Measurements from ENCODE around the gene GZMM. TPM values are rescaled to one million over a fixed set of nuclear protein-coding genes. Genes with fewer than 3 reads are reported as not detected.

Gene GZMM
- total RNA-seq, 1 experiment from 2014 or later, result 0.66 TPM

DNA sequence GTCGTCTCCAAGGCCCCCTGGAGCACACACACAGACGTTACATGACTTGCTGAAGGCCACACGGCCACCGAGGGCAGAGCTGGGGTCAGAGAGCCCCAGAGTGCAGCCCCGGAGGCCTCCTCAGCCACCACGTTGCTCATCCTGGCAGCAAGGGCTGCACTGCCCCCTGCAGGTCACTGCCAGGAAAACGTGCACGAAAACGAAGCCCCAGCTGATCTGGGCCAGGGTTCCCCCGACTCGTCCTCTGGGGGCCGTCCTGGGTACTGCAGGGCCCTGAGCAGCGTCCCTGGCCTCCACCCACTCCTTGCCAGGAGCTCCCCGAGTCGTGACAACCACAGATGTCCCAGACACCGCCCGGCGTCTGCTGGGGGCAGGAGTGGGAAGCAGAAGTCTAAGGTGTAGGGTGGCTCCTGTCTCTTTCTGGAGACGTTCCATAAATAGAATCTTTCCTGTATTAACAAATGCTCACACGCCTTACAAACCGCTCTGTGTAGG is 33.2 kb upstream of the GZMM start:
- Histone ChIP-seq H3T11ph (ENCODE audit: low read length) (no peak overlapping the region), H4K5ac (ENCODE audit: insufficient read length, low read depth, low read length) (no peak overlapping the region), H3K79me2 (ENCODE audit: insufficient read depth, low read length) (no peaks in the 10 kb centered on the region), H2AK5ac (ENCODE audit: insufficient read length, low read length) (no peak overlapping the region), H3K23me2 (ENCODE audit: insufficient read length, low read depth, low read length, poor library complexity, severe bottlenecking) (peaks cover 8% of the 10 kb centered on the region), H3K9ac (ENCODE audit: extremely low read depth, insufficient read length, low read length) (no peak overlapping the region), H4K20me1 (ENCODE audit: control insufficient read depth, insufficient read depth, insufficient read length) (peaks cover 5% of the 10 kb centered on the region), H3K27me3 (ENCODE audit: insufficient read depth, low read length) (no peaks in the 10 kb centered on the region), H2AFZ (ENCODE audit: low read length) (no peak overlapping the region), H4K8ac (replicated peaks; ENCODE audit: insufficient read length, low read depth, low read length) (no peak overlapping the region), H3K9me3 (ENCODE audit: control insufficient read depth, low read depth, low read length) (no peaks in the 10 kb centered on the region), H3K56ac (ENCODE audit: insufficient read length, low read depth, low read length) (no peak overlapping the region), H3K4ac (ENCODE audit: low read depth, low read length) (no peak overlapping the region), H3K79me1 (ENCODE audit: insufficient read depth, low read depth, low read length, poor library complexity, severe bottlenecking) (no peaks in the 10 kb centered on the region), H3K14ac (ENCODE audit: insufficient read depth, low read length) (no peak overlapping the region), H3K27ac (ENCODE audit: insufficient read length, low read depth, low read length) (no peak overlapping the region), H3K18ac (ENCODE audit: insufficient read length, low read depth, low read length) (no peak overlapping the region), H2BK120ac (ENCODE audit: low read depth, low read length, poor library complexity, severe bottlenecking) (no peak overlapping the region), H2BK20ac (ENCODE audit: low read depth, low read length, poor library complexity, severe bottlenecking) (no peak overlapping the region), H4K91ac (ENCODE audit: insufficient read length, low read depth, low read length) (no peak overlapping the region), H3K23ac (ENCODE audit: insufficient read length, low read depth, low read length) (no peak overlapping the region), H2BK5ac (ENCODE audit: insufficient read length, low read length) (no peak overlapping the region), H2BK12ac (ENCODE audit: insufficient read length, low read depth, low read length) (no peak overlapping the region), H3K4me2 (ENCODE audit: insufficient read depth, insufficient read length, low read length) (peak overlapping the region; percentile 38), H3K4me1 (ENCODE audit: insufficient read depth, low read length) (no peaks in the 10 kb centered on the region), H2BK15ac (ENCODE audit: low read depth, low read length) (no peak overlapping the region)
- peaks cover 7% of the 10 kb centered on the region for H3K27me3 Mint-ChIP-seq (ENCODE audit: low read depth)
- H3K4me3 Mint-ChIP-seq, result peak overlapping the region; percentile 53 to 77
- peaks cover 19 to 21% of the 10 kb centered on the region in 2 experiments for H3K4me1 Mint-ChIP-seq
- H3K36me3 Mint-ChIP-seq (ENCODE audit: insufficient read depth in 1 of 3, low read depth in 3 of 3), result peaks cover 10 to 26% (median 10%) of the 10 kb centered on the region in 3 experiments; a peak in 6 of 7 replicates
- no peak overlapping the region for H3K27ac Mint-ChIP-seq
- TF ChIP-seq, protein P1, sequence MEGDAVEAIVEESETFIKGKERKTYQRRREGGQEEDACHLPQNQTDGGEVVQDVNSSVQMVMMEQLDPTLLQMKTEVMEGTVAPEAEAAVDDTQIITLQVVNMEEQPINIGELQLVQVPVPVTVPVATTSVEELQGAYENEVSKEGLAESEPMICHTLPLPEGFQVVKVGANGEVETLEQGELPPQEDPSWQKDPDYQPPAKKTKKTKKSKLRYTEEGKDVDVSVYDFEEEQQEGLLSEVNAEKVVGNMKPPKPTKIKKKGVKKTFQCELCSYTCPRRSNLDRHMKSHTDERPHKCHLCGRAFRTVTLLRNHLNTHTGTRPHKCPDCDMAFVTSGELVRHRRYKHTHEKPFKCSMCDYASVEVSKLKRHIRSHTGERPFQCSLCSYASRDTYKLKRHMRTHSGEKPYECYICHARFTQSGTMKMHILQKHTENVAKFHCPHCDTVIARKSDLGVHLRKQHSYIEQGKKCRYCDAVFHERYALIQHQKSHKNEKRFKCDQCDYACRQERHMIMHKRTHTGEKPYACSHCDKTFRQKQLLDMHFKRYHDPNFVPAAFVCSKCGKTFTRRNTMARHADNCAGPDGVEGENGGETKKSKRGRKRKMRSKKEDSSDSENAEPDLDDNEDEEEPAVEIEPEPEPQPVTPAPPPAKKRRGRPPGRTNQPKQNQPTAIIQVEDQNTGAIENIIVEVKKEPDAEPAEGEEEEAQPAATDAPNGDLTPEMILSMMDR (conservative IDR thresholded peaks at IDR 0.05), result peak; percentile 100
- peak; percentile 95 for DNase-seq
- H3K9me3 Mint-ChIP-seq, result peaks cover 5 to 7% of the 10 kb centered on the region in 2 experiments; a peak in 3 of 5 replicates
- no CpG with 5 or more reads among the region's 21 CpGs for WGBS (ENCODE audit: extremely low coverage, insufficient read length, low lambda C conversion rate)
